Measurements from ENCODE around the gene CNST. TPM values are rescaled to one million over a fixed set of nuclear protein-coding genes. Genes with fewer than 3 reads are reported as not detected.

The CNST gene
- total RNA-seq, 1 experiment from 2014 or later: 21.0 TPM

Other genes starting within 250 kb of the CNST start
- gene SMYD3, start 59.2 kb upstream of the CNST start, total RNA-seq (2021): 29.0 and 40.8 TPM in 2 replicates
- 18.0 and 21.1 TPM in 2 replicates for gene TFB2M, start 195 bp upstream of the CNST start, total RNA-seq (2021)
- 40.3 and 41.7 TPM in 2 replicates for gene SCCPDH, start 158.0 kb downstream of the CNST start, total RNA-seq (2021)

Measured in A673 (cell line).